K562 (cell line): ENCODE measurements around the gene TBP. TPM values are rescaled to one million over a fixed set of nuclear protein-coding genes. Genes with fewer than 3 reads are reported as not detected.

Experiments used
- AFF4 ChIP-seq: sonication (generic); formaldehyde crosslinking; IDR thresholded peaks from 2 replicates; pipeline ENCODE4 v1.8.0; 2023; ENCODE audit warnings: mild to moderate bottlenecking, missing genetic modification reagents
- CBX5 ChIP-seq: IDR thresholded peaks from 2 replicates; pipeline ENCODE4 v1.6.1; 2014; ENCODE audit warnings: low read depth, borderline replicate concordance
- CBX8 ChIP-seq: fragments of 200-600 bp; sonication (generic); IDR thresholded peaks from 2 replicates; pipeline ENCODE4 v1.6.1; 2012; ENCODE audit warnings: borderline replicate concordance, mixed run types, low read depth, mild to moderate bottlenecking, moderate library complexity, mixed read lengths, low read length, control low read depth, inconsistent platforms; ENCODE audit not compliant: poor library complexity, severe bottlenecking; ENCODE audit errors: extremely low read depth
- FOXM1 ChIP-seq, 2 experiments: fragments of 450-650 bp in 1 of 2; sonication (generic) in 1 of 2; formaldehyde crosslinking in 1 of 2; IDR thresholded peaks; 2 replicates each; pipeline versions ENCODE4 v1.6.1 to v1.9.0; 2017 to 2022; ENCODE audit warnings: low read depth in 2 of 2, mild to moderate bottlenecking in 2 of 2, missing genetic modification reagents in 1 of 2, moderate library complexity in 1 of 2
- GTF2E2 ChIP-seq: fragments of 200-800 bp; sonication (Bioruptor generic); IDR thresholded peaks from 2 replicates; pipeline ENCODE4 v1.6.1; 2016; ENCODE audit warnings: missing genetic modification characterization, missing compliant biosample characterization
- HNRNPH1 ChIP-seq: fragments of 200-400 bp; formaldehyde crosslinking; optimal IDR thresholded peaks from 2 replicates; pipeline ENCODE3; 2017; ENCODE audit warnings: low read depth, mild to moderate bottlenecking, low read length, moderate library complexity
- JUN ChIP-seq, 2 experiments: sonication (generic) in 1 of 2; formaldehyde crosslinking in 1 of 2; IDR thresholded peaks; 2 replicates each; pipeline versions ENCODE4 v1.6.1 to v1.8.0; 2012 to 2022; ENCODE audit warnings: borderline replicate concordance in 2 of 2, mild to moderate bottlenecking in 2 of 2, improper control_type of control experiment in 1 of 2, low read depth in 1 of 2, low read length in 1 of 2, missing genetic modification reagents in 1 of 2
- PRPF4 ChIP-seq: fragments of 200-400 bp; formaldehyde crosslinking; IDR thresholded peaks from one replicate; pipeline ENCODE4 v1.6.1; 2017; ENCODE audit warnings: low read length, low read depth, mild to moderate bottlenecking; ENCODE audit not compliant: insufficient read depth, poor library complexity, severe bottlenecking
- RAD21 ChIP-seq, 2 experiments: fragments of 250-450 bp in 1 of 2; fragments of 450-650 bp in 1 of 2; sonication (Bioruptor Pico) in 1 of 2; formaldehyde crosslinking in 1 of 2; IDR thresholded peaks in 1 of 2; conservative IDR thresholded peaks in 1 of 2; 2 replicates each; pipeline versions ENCODE4 v1.4.0 to v1.8.0; 2020 to 2022; ENCODE audit warnings: mild to moderate bottlenecking in 2 of 2, moderate library complexity in 1 of 2
- RBBP5 ChIP-seq: fragments of 200-600 bp; sonication (generic); IDR thresholded peaks from 2 replicates; pipeline ENCODE4 v1.6.1; 2012; ENCODE audit warnings: borderline replicate concordance, mild to moderate bottlenecking, low read length, control low read depth, inconsistent platforms; ENCODE audit not compliant: insufficient read depth, poor library complexity, severe bottlenecking
- RUNX1 ChIP-seq: sonication (generic); IDR thresholded peaks from 2 replicates; pipeline ENCODE4 v1.6.1; 2016; ENCODE audit warnings: antibody characterized with exemption, low read depth
- TAF1 ChIP-seq: IDR thresholded peaks from 2 replicates; pipeline ENCODE4 v1.6.1; 2011; ENCODE audit warnings: mild to moderate bottlenecking, low read length, moderate library complexity; ENCODE audit not compliant: insufficient read depth, control insufficient read depth, severe bottlenecking; ENCODE audit errors: extremely low read depth
- XRCC4 ChIP-seq: IDR thresholded peaks from one replicate; pipeline ENCODE4 v1.6.1; 2011; ENCODE audit not compliant: insufficient read depth, insufficient read length; ENCODE audit errors: extremely low read depth
- ZBTB17 ChIP-seq: fragments of 450-650 bp; formaldehyde crosslinking; IDR thresholded peaks from 2 replicates; pipeline ENCODE4 v1.4.0; 2020; ENCODE audit warnings: mild to moderate bottlenecking
- ZC3H8 ChIP-seq: fragments of 450-650 bp; IDR thresholded peaks from 2 replicates; pipeline ENCODE4 v1.6.1; 2017
- ZNF347 ChIP-seq: fragments of 450-650 bp; formaldehyde crosslinking; IDR thresholded peaks from 2 replicates; pipeline ENCODE4 v1.4.0; 2020; ENCODE audit warnings: low read depth, mild to moderate bottlenecking, moderate library complexity
- ZNF507 ChIP-seq: conservative IDR thresholded peaks from 2 replicates; pipeline ENCODE4 v1.6.1; 2017; ENCODE audit warnings: missing genetic modification characterization, missing compliant biosample characterization
- polyA plus RNA-seq, 8 experiments: library from polyadenylated mRNA; depleted of rRNA in 4 of 8; stranded (reverse) in 5 of 8; unstranded in 3 of 8; fragments of >200 nt; fragmentation: Nextera tagmentation in 2 of 8; fragmentation: Illumina TruSeq in 1 of 8; extraction: Ambion mirVana in 2 of 8; extraction: Trizol in 1 of 8; gene quantifications; 2 replicates each; pipeline versions ENCODE4 v1.2.1 to v1.2.3, GENCODE V29; 2011 to 2014; ENCODE audit warnings: inconsistent platforms in 1 of 8, missing spikeins in 1 of 8
- total RNA-seq, 7 experiments: library from RNA; depleted of rRNA in 6 of 7; stranded (reverse); fragments of >200 nt in 6 of 7; fragmentation: Illumina TruSeq in 2 of 7; extraction: Trizol in 2 of 7; gene quantifications; 2 replicates each; pipeline versions ENCODE4 v1.2.1 to v1.2.3, GENCODE V29; 2011 to 2021; ENCODE audit warnings: low replicate concordance in 1 of 7
- TF ChIP-seq, protein P1 (sequence below): fragments of 250-450 bp; sonication (Bioruptor Pico); IDR thresholded peaks from 2 replicates; pipeline ENCODE4 v1.5.0; 2020; ENCODE audit warnings: mild to moderate bottlenecking
- TF ChIP-seq, protein P2 (sequence below): sonication (generic); formaldehyde crosslinking; IDR thresholded peaks from 2 replicates; pipeline ENCODE4 v1.8.0; 2022; ENCODE audit warnings: mild to moderate bottlenecking, missing genetic modification reagents

The TBP gene
- total and polyA plus RNA-seq, 9 of the 15 experiments (the other 6 are each of a cell fraction or from before 2014, with no cell fraction given) = 28.5 to 86.1 (median 39.5) TPM

GRCh38 chr6:170554013-170554795, at the start of gene TBP (continued):
- TF ChIP-seq RBBP5 = peak; percentile 97
- TF ChIP-seq, protein P1, sequence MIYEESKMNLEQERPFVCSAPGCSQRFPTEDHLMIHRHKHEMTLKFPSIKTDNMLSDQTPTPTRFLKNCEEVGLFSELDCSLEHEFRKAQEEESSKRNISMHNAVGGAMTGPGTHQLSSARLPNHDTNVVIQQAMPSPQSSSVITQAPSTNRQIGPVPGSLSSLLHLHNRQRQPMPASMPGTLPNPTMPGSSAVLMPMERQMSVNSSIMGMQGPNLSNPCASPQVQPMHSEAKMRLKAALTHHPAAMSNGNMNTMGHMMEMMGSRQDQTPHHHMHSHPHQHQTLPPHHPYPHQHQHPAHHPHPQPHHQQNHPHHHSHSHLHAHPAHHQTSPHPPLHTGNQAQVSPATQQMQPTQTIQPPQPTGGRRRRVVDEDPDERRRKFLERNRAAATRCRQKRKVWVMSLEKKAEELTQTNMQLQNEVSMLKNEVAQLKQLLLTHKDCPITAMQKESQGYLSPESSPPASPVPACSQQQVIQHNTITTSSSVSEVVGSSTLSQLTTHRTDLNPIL (CRISPR knock-in tag) = no peak
- TF ChIP-seq ZBTB17 (CRISPR knock-in tag) = no peak; the same call in 1 of the 2 replicates
- TF ChIP-seq ZNF507 (tag) = no peak
- peak; percentile 67; the same call in 1 of the 2 replicates for TF ChIP-seq AFF4
- TF ChIP-seq RUNX1 = 0 out of 2 replicates have a peak, but pooled peaks have one; percentile 49
- TF ChIP-seq CBX5 = no peak
- TF ChIP-seq ZNF347 = no peak
- peak; percentile 58 for TF ChIP-seq FOXM1 (IDR thresholded peaks at IDR 0.05; ENCODE audit: low read depth)
- TF ChIP-seq FOXM1 (CRISPR knock-in tag; IDR thresholded peaks at IDR 0.05; ENCODE audit: low read depth) = no peak
- peak; percentile 94 for TF ChIP-seq TAF1
- TF ChIP-seq JUN (IDR thresholded peaks at IDR 0.05; ENCODE audit: borderline replicate concordance, low read depth, low read length) = peak; percentile 80
- peak; percentile 86; the same call in 1 of the 2 replicates for TF ChIP-seq JUN (CRISPR knock-in tag; IDR thresholded peaks at IDR 0.05; ENCODE audit: borderline replicate concordance)
- TF ChIP-seq, protein P2, sequence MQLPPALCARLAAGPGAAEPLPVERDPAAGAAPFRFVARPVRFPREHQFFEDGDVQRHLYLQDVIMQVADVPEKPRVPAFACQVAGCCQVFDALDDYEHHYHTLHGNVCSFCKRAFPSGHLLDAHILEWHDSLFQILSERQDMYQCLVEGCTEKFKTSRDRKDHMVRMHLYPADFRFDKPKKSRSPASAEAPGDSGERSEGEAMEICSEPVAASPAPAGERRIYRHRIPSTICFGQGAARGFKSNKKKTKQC (CRISPR knock-in tag) = peak; percentile 73
- TF ChIP-seq GTF2E2 = no peak
- no peak for TF ChIP-seq CBX8
- TF ChIP-seq XRCC4 = no peak
- TF ChIP-seq PRPF4 = no peak
- 0 out of 4 replicates have a peak, but pooled peaks of 1 of the 2 experiments have one; percentile 4 for TF ChIP-seq RAD21 (CRISPR knock-in tag; conservative IDR thresholded peaks at IDR 0.05 in 1 of 2, IDR thresholded peaks at IDR 0.05 in 1 of 2)
- TF ChIP-seq ZC3H8 = no peak
- no peak for TF ChIP-seq HNRNPH1
